Psoas muscle (tissue), 8 donors: Measurements from ENCODE around the gene DENND1A. TPM values are rescaled to one million over a fixed set of nuclear protein-coding genes. Genes with fewer than 3 reads are reported as not detected.

ENCODE experiments used
- ATAC-seq, 4 donors: fragments of 200-7000 bp; cut with Tn5 transposase; one replicate each; pipeline ENCODE4 v1.9.1; 2020; ENCODE audit warnings: moderate library complexity in 3 of 4, mild to moderate bottlenecking in 2 of 4
- DNase-seq, 2 donors: peaks; one replicate each; pipeline ENCODE4 v3.0.0-alpha.2; 2020
- H3K27ac ChIP-seq: fragments of 200-600 bp; one replicate; pipeline ENCODE4 v1.8.0; 2022
- H3K27me3 ChIP-seq, 3 donors: fragments of 200-600 bp in 1 of 3; one replicate each; pipeline versions ENCODE4 v1.6.1 to v1.8.0; 2013 to 2022; ENCODE audit warnings: low read length in 2 of 3, mild to moderate bottlenecking in 2 of 3, moderate library complexity in 1 of 3; ENCODE audit not compliant: insufficient read depth in 3 of 3
- H3K36me3 ChIP-seq, 2 donors: fragments of 200-600 bp in 1 of 2; one replicate each; pipeline versions ENCODE4 v1.6.1 to v1.8.0; 2013 to 2022; ENCODE audit warnings: low read depth in 1 of 2, mild to moderate bottlenecking in 1 of 2, moderate library complexity in 1 of 2; ENCODE audit not compliant: insufficient read depth in 1 of 2
- H3K4me1 ChIP-seq: fragments of 200-600 bp; one replicate; pipeline ENCODE4 v1.8.0; 2022
- H3K4me3 ChIP-seq: fragments of 200-600 bp; one replicate; pipeline ENCODE4 v1.8.0; 2022; ENCODE audit warnings: mild to moderate bottlenecking
- H3K9me3 ChIP-seq: fragments of 200-600 bp; one replicate; pipeline ENCODE4 v1.8.0; 2022
- CTCF ChIP-seq: fragments of 200-600 bp; IDR thresholded peaks from one replicate; pipeline ENCODE4 v1.8.0; 2022; ENCODE audit warnings: antibody characterized with exemption
- WGBS, 3 donors: extraction: QIAGEN DNeasy Blood & Tissue Kit; methylation state at CpG; one replicate each; pipeline versions ENCODE4 v1.1.6 to v1.1.7; 2013; 5-methylcytosine and 5-hydroxymethylcytosine counted together
- intact Hi-C, 2 donors: fragments of 100-400 bp; cut with DNase I; formaldehyde crosslinking; loops; one replicate each; pipeline versions ENCODE4 v1.11.0 to v1.14.2; 2022
- polyA plus RNA-seq, 3 donors: library from polyadenylated mRNA; stranded (reverse); fragments of 200-250 nt; gene quantifications; one replicate each; pipeline ENCODE4 v1.2.3, GENCODE V29; 2013
- total RNA-seq, 4 donors: library from RNA; stranded (reverse); fragmentation: NEBNext Ultra II Directional in 2 of 4; extraction: Animal tissue kit (Norgen Biotek cat#: 25700) in 2 of 4; gene quantifications; one replicate each; pipeline versions ENCODE4 v1.2.1 to v1.2.4, GENCODE V29; 2021 to 2023
- donor health status: healthy with polysubstance abuse.
- donor health status: DM: no; HTN: no; CAD: no; lungs with moderate emphysema.
- donor health status: Bipolar disorder and iron deficiency.
- donor health status: healthy.
- donor health status: DM: yes; HTN: yes; CAD: no.
- donor health status: DM: no; HTN: no; CAD: no.
- donor health status: DM: no; HTN: no; CAD: no.
- donor health status: DM: yes; HTN: yes; CAD: no.

DENND1A gene
- total and polyA plus RNA-seq, 7 donors, result 6.1 to 17.3 (median 13.9) TPM

- 54 to 70% (median 68%) methylated on average over 4 of the region's 4 CpGs for WGBS, 3 donors
- H3K4me1 ChIP-seq, result no peaks in the 10 kb centered on the region
- ATAC-seq (no peak), DNase-seq (no peak)
- TF ChIP-seq CTCF, result no peak
- H3K27ac ChIP-seq, result no peak overlapping the region
- intact Hi-C loops, result no loop called here
- no peaks in the 10 kb centered on the region for H3K36me3 ChIP-seq
- H3K4me3 ChIP-seq, result no peak overlapping the region
- peaks cover 0 to 8% (median 0%) of the 10 kb centered on the region in 3 donors for H3K27me3 ChIP-seq
- no peaks in the 10 kb centered on the region for H3K9me3 ChIP-seq
Measured at GRCh38 chr9:123959787-123960186, 29.9 kb upstream of the DENND1A start.

- intact Hi-C loops, result no loop called here
- Histone ChIP-seq H3K36me3 (no peaks in the 10 kb centered on the region), H3K9me3 (no peaks in the 10 kb centered on the region), H3K27ac (no peak overlapping the region), H3K4me3 (no peak overlapping the region), H3K4me1 (no peaks in the 10 kb centered on the region), H3K27me3 (peaks cover 0 to 8% (median 0%) of the 10 kb centered on the region in 3 donors)
- WGBS, 3 donors, result 76 to 82% (median 78%) methylated on average over 2 of the region's 2 CpGs
- ATAC-seq, result no peak
- TF ChIP-seq CTCF, result no peak
- no peak for DNase-seq
Measured at GRCh38 chr9:123957731-123958130, 27.8 kb upstream of the DENND1A start.

GRCh38 chr9:123957168-123957721 is 27.3 kb upstream of the DENND1A start:
- H3K27me3 ChIP-seq, result peaks cover 0 to 8% (median 0%) of the 10 kb centered on the region in 3 donors
- intact Hi-C loops, result no loop called here
- H3K9me3 ChIP-seq, result no peaks in the 10 kb centered on the region
- H3K4me3 ChIP-seq, result no peak overlapping the region
- H3K4me1 ChIP-seq, result no peaks in the 10 kb centered on the region
- H3K36me3 ChIP-seq, result no peaks in the 10 kb centered on the region
- DNase-seq (no peak), ATAC-seq (no peak)
- H3K27ac ChIP-seq, result no peak overlapping the region
- no peak for TF ChIP-seq CTCF
- 64 to 73% (median 72%) methylated on average over 6 of the region's 6 CpGs for WGBS, 3 donors

GRCh38 chr9:123955637-123956036 is 25.7 kb upstream of the DENND1A start:
- Histone ChIP-seq H3K4me1 (no peaks in the 10 kb centered on the region), H3K36me3 (no peaks in the 10 kb centered on the region), H3K4me3 (no peak overlapping the region), H3K27ac (no peak overlapping the region), H3K9me3 (no peaks in the 10 kb centered on the region), H3K27me3 (no peaks in the 10 kb centered on the region)
- intact Hi-C loops, result no loop called here
- no peak for TF ChIP-seq CTCF
- WGBS, 3 donors, result 85 to 88% (median 88%) methylated on average over 6 of the region's 6 CpGs
- DNase-seq (no peak), ATAC-seq (no peak)
